ENCODE measurements around the gene NUMA1.

The NUMA1 gene

GRCh38 chr11:71963468-71963867 is 116.9 kb downstream of the NUMA1 start:
- no peak for TF ChIP-seq CTCF (IDR thresholded peaks at IDR 0.05; ENCODE audit: insufficient read depth, low read depth, low read length, missing control alignments)
- H3K4me3 ChIP-seq (ENCODE audit: low read length), result no peak overlapping the region
- DNase-seq (ENCODE audit: low read depth), result no peak

- no peak for DNase-seq (ENCODE audit: low read depth)
- TF ChIP-seq CTCF (IDR thresholded peaks at IDR 0.05; ENCODE audit: insufficient read depth, low read depth, low read length, missing control alignments), result no peak
- no peak overlapping the region for H3K4me3 ChIP-seq (ENCODE audit: low read length)
Observed at GRCh38 chr11:71962428-71963038, 117.8 kb downstream of the NUMA1 start.

- TF ChIP-seq CTCF (IDR thresholded peaks at IDR 0.05; ENCODE audit: insufficient read depth, low read depth, low read length, missing control alignments), result no peak
- no peak for DNase-seq (ENCODE audit: low read depth)
- no peak overlapping the region for H3K4me3 ChIP-seq (ENCODE audit: low read length)
Observed at GRCh38 chr11:71955898-71956456, 124.4 kb downstream of the NUMA1 start.

All from epithelial cell of esophagus (primary cell).